A673 (cell line): ENCODE results near the gene HTR6. TPM values are rescaled to one million over a fixed set of nuclear protein-coding genes. Genes with fewer than 3 reads are reported as not detected.

Experiments
- BruUV-seq: library from RNA; stranded (reverse); fragments of 400-500 nt; replicated peaks from 2 replicates; lab custom pipeline; 2021; lab: Mats Ljungman, UMichigan
- CTCF ChIA-PET: fragments of 300-600 bp; sonication (Branson Sonifier 250); formaldehyde crosslinking; loops from one replicate; lab custom pipeline; 2022; ENCODE audit warnings: antibody characterized with exemption; lab: Charles Lee
- POLR2A ChIA-PET: fragments of 300-600 bp; sonication (Branson Sonifier 250); formaldehyde crosslinking; loops from one replicate; lab custom pipeline; 2022; ENCODE audit warnings: antibody characterized with exemption; ENCODE audit not compliant: low non-redundant PET; lab: Charles Lee
- DNase-seq: peaks from one replicate; pipeline ENCODE4 v3.0.0-alpha.2; 2015; ENCODE audit warnings: low spot score
- H3K27ac ChIP-seq: fragments of 200-600 bp; sonication (generic); 2 replicates; pipeline ENCODE4 v1.5.1; 2016; ENCODE audit warnings: mixed run types, low read depth, mild to moderate bottlenecking, mixed read lengths, antibody characterized with exemption, low read length; ENCODE audit not compliant: poor library complexity, severe bottlenecking
- H3K27me3 ChIP-seq: fragments of 200-600 bp; sonication (generic); replicated peaks from 2 replicates; pipeline ENCODE4 v1.6.1; 2017; ENCODE audit warnings: mixed run types, low read depth, mild to moderate bottlenecking, mixed read lengths, antibody characterized with exemption, low read length; ENCODE audit not compliant: insufficient read depth, poor library complexity
- H3K36me3 ChIP-seq: fragments of 200-600 bp; sonication (generic); 2 replicates; pipeline ENCODE4 v1.6.1; 2016; ENCODE audit warnings: mixed run types, mild to moderate bottlenecking, mixed read lengths, antibody characterized with exemption, low read length; ENCODE audit not compliant: insufficient read depth, poor library complexity, severe bottlenecking
- H3K4me1 ChIP-seq: fragments of 200-600 bp; sonication (generic); 2 replicates; pipeline ENCODE4 v1.6.1; 2017; ENCODE audit warnings: mixed run types, mild to moderate bottlenecking, mixed read lengths, antibody characterized with exemption, low read length; ENCODE audit not compliant: insufficient read depth, poor library complexity, severe bottlenecking
- H3K4me3 ChIP-seq: fragments of 200-600 bp; sonication (generic); 2 replicates; pipeline ENCODE4 v1.5.1; 2016; ENCODE audit warnings: low read depth, mixed run types, mild to moderate bottlenecking, mixed read lengths, low read length; ENCODE audit not compliant: poor library complexity, severe bottlenecking
- H3K9me3 ChIP-seq: fragments of 200-600 bp; sonication (generic); 2 replicates; pipeline ENCODE4 v1.6.1; 2016; ENCODE audit warnings: mixed run types, low read depth, mild to moderate bottlenecking, mixed read lengths, antibody characterized with exemption, low read length; ENCODE audit not compliant: poor library complexity, severe bottlenecking
- CTCF ChIP-seq: fragments of 300-800, 200-600 bp; sonication (generic); conservative IDR thresholded peaks from 2 replicates; pipeline ENCODE4 v1.5.1; 2017; ENCODE audit warnings: low read depth, mild to moderate bottlenecking, antibody characterized with exemption, low read length, moderate library complexity, mixed read lengths
- EZH2 ChIP-seq: fragments of 200-600 bp; sonication (generic); IDR thresholded peaks from 2 replicates; pipeline ENCODE4 v1.6.1; 2017; ENCODE audit warnings: borderline replicate concordance, low read depth, mild to moderate bottlenecking, mixed read lengths, antibody characterized with exemption, low read length; ENCODE audit not compliant: poor library complexity, severe bottlenecking
- intact Hi-C: fragments of 100-400 bp; cut with micrococcal nuclease; formaldehyde crosslinking; loops from one replicate; pipeline ENCODE4 v1.10.0; 2022; ENCODE audit not compliant: unreplicated experiment
- total RNA-seq: library from RNA; stranded (reverse); gene quantifications from 2 replicates; pipeline ENCODE4 v1.2.3, GENCODE V29; 2021

Gene HTR6
- total RNA-seq, 1 experiment from 2014 or later: not detected

GRCh38 chr1:19623523-19623922 is 41.2 kb upstream of the HTR6 start:
- Histone ChIP-seq H3K27ac (no peak overlapping the region), H3K4me3 (no peak overlapping the region), H3K9me3 (no peaks in the 10 kb centered on the region), H3K27me3 (no peaks in the 10 kb centered on the region), H3K4me1 (no peaks in the 10 kb centered on the region), H3K36me3 (peaks cover 24% of the 10 kb centered on the region)
- BruUV-seq: no TSS peak
- intact Hi-C loops: no loop called here
- TF ChIP-seq CTCF (no peak), EZH2 (no peak)
- ChIA-PET CTCF (no interaction called here), POLR2A (no interaction called here)
- no peak for DNase-seq

GRCh38 chr1:19625291-19625937 is 39.3 kb upstream of the HTR6 start:
- ChIA-PET POLR2A (no interaction called here), CTCF (no interaction called here)
- TF ChIP-seq CTCF: no peak
- TF ChIP-seq EZH2: no peak
- peaks cover 4% of the 10 kb centered on the region for H3K4me1 ChIP-seq
- intact Hi-C loops: no loop called here
- H3K4me3 ChIP-seq: no peak overlapping the region
- H3K27ac ChIP-seq: no peak overlapping the region
- H3K27me3 ChIP-seq: no peaks in the 10 kb centered on the region
- no TSS peak for BruUV-seq
- H3K36me3 ChIP-seq: peaks cover 24% of the 10 kb centered on the region
- no peak for DNase-seq
- H3K9me3 ChIP-seq: no peaks in the 10 kb centered on the region

GRCh38 chr1:19628879-19629278 is 35.8 kb upstream of the HTR6 start:
- TF ChIP-seq EZH2 (no peak), CTCF (no peak)
- Histone ChIP-seq H3K27ac (peak overlapping the region; percentile 62), H3K27me3 (no peaks in the 10 kb centered on the region), H3K9me3 (no peaks in the 10 kb centered on the region), H3K36me3 (peaks cover 15% of the 10 kb centered on the region), H3K4me3 (no peak overlapping the region), H3K4me1 (peaks cover 4% of the 10 kb centered on the region)
- no peak for DNase-seq
- CTCF ChIA-PET: no interaction called here
- intact Hi-C loops: no loop called here
- no TSS peak for BruUV-seq
- POLR2A ChIA-PET: interaction anchor here (0.6 kb wide), 1 partner anchor 206 kb away, joined by 3 read pairs; no protein-coding TSS in a partner anchor
